Body of pancreas (tissue), 4 donors: ENCODE measurements around the gene TACC2.

Experiments
- POLR2A ChIP-seq, 3 donors: fragments of 450-650 bp; IDR thresholded peaks; one replicate each; pipeline ENCODE4 v1.6.1; 2016; ENCODE audit warnings: antibody characterized with exemption in 3 of 3, mild to moderate bottlenecking in 2 of 3
- TF ChIP-seq, protein P1 (sequence below), 7 experiments: fragments of 450-650 bp in 4 of 7; fragments of 200-600 bp in 3 of 7; sonication (generic) in 3 of 7; IDR thresholded peaks; one replicate each; pipeline ENCODE4 v1.5.1; 2016 to 2019; ENCODE audit warnings: antibody characterized with exemption in 7 of 7

- TF ChIP-seq, protein P1, sequence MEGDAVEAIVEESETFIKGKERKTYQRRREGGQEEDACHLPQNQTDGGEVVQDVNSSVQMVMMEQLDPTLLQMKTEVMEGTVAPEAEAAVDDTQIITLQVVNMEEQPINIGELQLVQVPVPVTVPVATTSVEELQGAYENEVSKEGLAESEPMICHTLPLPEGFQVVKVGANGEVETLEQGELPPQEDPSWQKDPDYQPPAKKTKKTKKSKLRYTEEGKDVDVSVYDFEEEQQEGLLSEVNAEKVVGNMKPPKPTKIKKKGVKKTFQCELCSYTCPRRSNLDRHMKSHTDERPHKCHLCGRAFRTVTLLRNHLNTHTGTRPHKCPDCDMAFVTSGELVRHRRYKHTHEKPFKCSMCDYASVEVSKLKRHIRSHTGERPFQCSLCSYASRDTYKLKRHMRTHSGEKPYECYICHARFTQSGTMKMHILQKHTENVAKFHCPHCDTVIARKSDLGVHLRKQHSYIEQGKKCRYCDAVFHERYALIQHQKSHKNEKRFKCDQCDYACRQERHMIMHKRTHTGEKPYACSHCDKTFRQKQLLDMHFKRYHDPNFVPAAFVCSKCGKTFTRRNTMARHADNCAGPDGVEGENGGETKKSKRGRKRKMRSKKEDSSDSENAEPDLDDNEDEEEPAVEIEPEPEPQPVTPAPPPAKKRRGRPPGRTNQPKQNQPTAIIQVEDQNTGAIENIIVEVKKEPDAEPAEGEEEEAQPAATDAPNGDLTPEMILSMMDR (IDR thresholded peaks at IDR 0.05): no peak
- TF ChIP-seq POLR2A (IDR thresholded peaks at IDR 0.05): no peak
Measured at GRCh38 chr10:122124342-122124741, 135.4 kb downstream of the TACC2 start.
